ENCODE results near the gene LEMD2. TPM values are rescaled to one million over a fixed set of nuclear protein-coding genes. Genes with fewer than 3 reads are reported as not detected.
A peak's percentile ranks its signal among the peaks of the same experiment; 100 is the strongest.

Gene LEMD2
- total RNA-seq: 10 to 100 TPM; 64.2 to 80.2 TPM

- peaks cover 12% of the 10 kb centered on the region for H3K4me1 ChIP-seq (replicated peaks)
- peak within 1 kb of the TSS; percentile 85 to 91 for H3K4me3 ChIP-seq
- H3K27ac ChIP-seq: peak within 1 kb of the TSS; percentile 90 to 97
- intact Hi-C loops (cut with DNase I): loop anchor here (10.0 kb wide), 1 partner anchor 334 kb away; the partner anchor contains the start of gene ZBTB9
- no peaks in the 10 kb centered on the region for H3K9me3 ChIP-seq
- DNase-seq (ENCODE audit: low spot score): peak; percentile 87
- H3K27me3 ChIP-seq (replicated peaks; ENCODE audit: insufficient read depth): no peaks in the 10 kb centered on the region
- H3K36me3 ChIP-seq: peaks cover 0 to 3% of the 10 kb centered on the region in 2 donors
- 6% methylated on average over 57 of the region's 86 CpGs for WGBS
- TF ChIP-seq, protein P1, sequence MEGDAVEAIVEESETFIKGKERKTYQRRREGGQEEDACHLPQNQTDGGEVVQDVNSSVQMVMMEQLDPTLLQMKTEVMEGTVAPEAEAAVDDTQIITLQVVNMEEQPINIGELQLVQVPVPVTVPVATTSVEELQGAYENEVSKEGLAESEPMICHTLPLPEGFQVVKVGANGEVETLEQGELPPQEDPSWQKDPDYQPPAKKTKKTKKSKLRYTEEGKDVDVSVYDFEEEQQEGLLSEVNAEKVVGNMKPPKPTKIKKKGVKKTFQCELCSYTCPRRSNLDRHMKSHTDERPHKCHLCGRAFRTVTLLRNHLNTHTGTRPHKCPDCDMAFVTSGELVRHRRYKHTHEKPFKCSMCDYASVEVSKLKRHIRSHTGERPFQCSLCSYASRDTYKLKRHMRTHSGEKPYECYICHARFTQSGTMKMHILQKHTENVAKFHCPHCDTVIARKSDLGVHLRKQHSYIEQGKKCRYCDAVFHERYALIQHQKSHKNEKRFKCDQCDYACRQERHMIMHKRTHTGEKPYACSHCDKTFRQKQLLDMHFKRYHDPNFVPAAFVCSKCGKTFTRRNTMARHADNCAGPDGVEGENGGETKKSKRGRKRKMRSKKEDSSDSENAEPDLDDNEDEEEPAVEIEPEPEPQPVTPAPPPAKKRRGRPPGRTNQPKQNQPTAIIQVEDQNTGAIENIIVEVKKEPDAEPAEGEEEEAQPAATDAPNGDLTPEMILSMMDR (IDR thresholded peaks at IDR 0.05): peak in 1 of 4 experiments; percentile 31
- TF ChIP-seq POLR2A (IDR thresholded peaks at IDR 0.05) (peak; percentile 96), POLR2AphosphoS5 (IDR thresholded peaks at IDR 0.05) (peak; percentile 92)
Measured at GRCh38 chr6:33788694-33789549, at the start of gene LEMD2. LEMD2 (minus strand) TSS chr6:33789130; CDS start chr6:33789116, 14 bp downstream.

- H3K36me3 ChIP-seq: no peaks in the 10 kb centered on the region
- no peak overlapping the region for H3K4me3 ChIP-seq
- no peaks in the 10 kb centered on the region for H3K9me3 ChIP-seq
- H3K27ac ChIP-seq: no peak overlapping the region
- DNase-seq (ENCODE audit: low spot score): no peak
- WGBS: 21% methylated on average over 12 of the region's 12 CpGs
- no peak for TF ChIP-seq POLR2A (IDR thresholded peaks at IDR 0.05)
- TF ChIP-seq, protein P1 (IDR thresholded peaks at IDR 0.05): no peak
- peak; percentile 16 for TF ChIP-seq POLR2AphosphoS5 (IDR thresholded peaks at IDR 0.05)
- intact Hi-C loops (cut with DNase I): no loop called here
- H3K4me1 ChIP-seq (replicated peaks): no peaks in the 10 kb centered on the region
- no peaks in the 10 kb centered on the region for H3K27me3 ChIP-seq (replicated peaks; ENCODE audit: insufficient read depth)
Measured at GRCh38 chr6:33837971-33838665, 49.2 kb upstream of the LEMD2 start.

GRCh38 chr6:33836806-33837469 lies 48.0 kb upstream of the LEMD2 start:
- no peaks in the 10 kb centered on the region for H3K4me1 ChIP-seq (replicated peaks)
- H3K27me3 ChIP-seq (replicated peaks; ENCODE audit: insufficient read depth): no peaks in the 10 kb centered on the region
- TF ChIP-seq POLR2AphosphoS5 (IDR thresholded peaks at IDR 0.05) (no peak), POLR2A (IDR thresholded peaks at IDR 0.05) (no peak)
- TF ChIP-seq, protein P1 (IDR thresholded peaks at IDR 0.05): no peak
- DNase-seq (ENCODE audit: low spot score): no peak
- H3K4me3 ChIP-seq: no peak overlapping the region
- WGBS: 66% methylated on average over 3 of the region's 3 CpGs
- H3K36me3 ChIP-seq: no peaks in the 10 kb centered on the region
- no peaks in the 10 kb centered on the region for H3K9me3 ChIP-seq
- intact Hi-C loops (cut with DNase I): no loop called here
- H3K27ac ChIP-seq: no peak overlapping the region

DNA sequence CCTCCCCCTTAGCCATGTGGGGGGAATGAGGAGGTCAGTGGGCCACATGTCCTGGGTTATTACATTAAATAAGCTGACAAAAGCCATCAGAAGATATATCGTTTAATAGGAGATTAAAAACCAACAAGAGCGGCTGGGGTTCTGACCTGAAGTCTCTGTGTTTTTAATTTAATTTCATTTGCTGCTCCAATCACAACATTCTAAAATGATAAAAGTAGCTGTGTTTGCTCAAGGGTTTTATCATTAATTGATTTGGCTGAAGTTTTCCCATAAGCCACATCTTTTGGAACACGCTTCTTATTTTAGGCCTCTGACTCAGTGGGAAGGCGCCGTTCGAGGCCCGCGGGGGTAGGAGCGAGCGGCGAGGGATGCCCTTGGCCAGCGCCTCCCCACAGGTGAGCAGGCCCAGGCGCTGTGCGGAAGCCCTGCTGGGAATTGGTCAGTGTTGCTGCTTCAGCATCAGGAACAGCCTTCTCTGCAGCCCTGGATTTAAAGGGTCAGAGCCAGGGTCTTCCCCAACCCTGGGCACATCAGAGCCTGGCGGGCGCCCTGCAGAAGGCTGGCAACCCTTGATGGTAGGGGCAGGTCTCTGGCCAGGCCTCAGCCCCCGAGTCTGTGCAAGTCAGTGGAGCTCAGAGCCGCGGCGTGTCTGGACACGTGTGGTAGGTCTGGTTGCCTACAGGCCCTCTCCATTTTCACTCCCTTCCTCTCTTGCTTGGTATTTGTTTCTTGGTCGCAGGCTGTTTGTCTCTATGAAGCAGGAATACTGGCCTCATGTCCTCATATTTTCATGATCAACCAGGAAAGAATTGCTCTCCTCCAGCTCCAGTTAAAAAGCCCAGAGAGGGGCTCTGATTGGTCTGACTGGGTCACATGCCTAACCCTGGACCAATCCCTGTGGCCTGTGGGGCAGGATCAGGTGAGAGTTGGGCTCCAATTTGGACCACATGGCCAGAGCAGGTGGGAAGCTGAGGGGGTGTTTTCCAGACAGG lies 45.8 kb upstream of the LEMD2 start:
- WGBS: 39% methylated on average over 22 of the region's 22 CpGs
- DNase-seq (ENCODE audit: low spot score): no peak
- TF ChIP-seq POLR2AphosphoS5 (IDR thresholded peaks at IDR 0.05) (no peak), POLR2A (IDR thresholded peaks at IDR 0.05) (no peak)
- TF ChIP-seq, protein P1 (IDR thresholded peaks at IDR 0.05): no peak
- H3K4me1 ChIP-seq (replicated peaks): no peaks in the 10 kb centered on the region
- no peak overlapping the region for H3K27ac ChIP-seq
- H3K9me3 ChIP-seq: no peaks in the 10 kb centered on the region
- H3K4me3 ChIP-seq: no peak overlapping the region
- intact Hi-C loops (cut with DNase I): no loop called here
- H3K27me3 ChIP-seq (replicated peaks; ENCODE audit: insufficient read depth): no peaks in the 10 kb centered on the region
- H3K36me3 ChIP-seq: no peaks in the 10 kb centered on the region
